Kidney capillary endothelial cell (primary cell): ENCODE measurements around the gene CTNNA1.

Experiments
- DNase-seq: peaks from one replicate; pipeline ENCODE4 v3.0.0-alpha.2; 2018; ENCODE audit warnings: low spot score

Gene CTNNA1

GRCh38 chr5:138966236-138966985 lies 213.2 kb downstream of the CTNNA1 start:
- DNase-seq: no peak

- DNase-seq: no peak
Measured at GRCh38 chr5:138967791-138968448, 214.7 kb downstream of the CTNNA1 start.

- no peak for DNase-seq
Measured at GRCh38 chr5:138968601-138969000, 215.4 kb downstream of the CTNNA1 start.

GRCh38 chr5:138969323-138970002 lies 216.2 kb downstream of the CTNNA1 start:
- no peak for DNase-seq

GRCh38 chr5:138972230-138972629 lies 219.0 kb downstream of the CTNNA1 start:
- no peak for DNase-seq

GRCh38 chr5:138972836-138973235 lies 219.6 kb downstream of the CTNNA1 start:
- no peak for DNase-seq

GRCh38 chr5:138974227-138975063 lies 221.2 kb downstream of the CTNNA1 start:
- peak; percentile 65 for DNase-seq

- DNase-seq: peak; percentile 51
Measured at GRCh38 chr5:138975098-138975847, 222.0 kb downstream of the CTNNA1 start.

GRCh38 chr5:138978080-138978479 lies 224.9 kb downstream of the CTNNA1 start:
- no peak for DNase-seq

GRCh38 chr5:138978581-138978980 lies 225.4 kb downstream of the CTNNA1 start:
- DNase-seq: no peak

GRCh38 chr5:138979684-138980280 lies 226.6 kb downstream of the CTNNA1 start:
- no peak for DNase-seq

GRCh38 chr5:138980441-138980840 lies 227.2 kb downstream of the CTNNA1 start:
- DNase-seq: no peak

GRCh38 chr5:138981131-138981530 lies 227.9 kb downstream of the CTNNA1 start:
- DNase-seq: no peak

GRCh38 chr5:138981586-138981985 lies 228.4 kb downstream of the CTNNA1 start:
- no peak for DNase-seq

GRCh38 chr5:138983984-138984383 lies 230.8 kb downstream of the CTNNA1 start:
- DNase-seq: no peak
